Mesenchymal stem cell (in vitro differentiated cells and primary cell): ENCODE results near the gene PTPRG.

ENCODE experiments used
- DNase-seq: peaks from one replicate; pipeline ENCODE4 v3.0.0-alpha.2; 2013
- H2AFZ ChIP-seq: one replicate; pipeline ENCODE4 v1.6.1; 2013; ENCODE audit warnings: low read depth, mild to moderate bottlenecking, control low read depth, inconsistent platforms, low read length, moderate library complexity
- H2AK5ac ChIP-seq: 2 replicates; pipeline ENCODE4 v1.6.1; 2013; ENCODE audit warnings: low read length, moderate library complexity, mild to moderate bottlenecking, inconsistent platforms; ENCODE audit not compliant: severe bottlenecking
- H2BK120ac ChIP-seq: one replicate; pipeline ENCODE4 v1.6.1; 2013; ENCODE audit warnings: low read depth, mild to moderate bottlenecking, inconsistent platforms, low read length, moderate library complexity
- H2BK12ac ChIP-seq, 2 experiments: one replicate each; pipeline ENCODE4 v1.6.1; 2013; ENCODE audit warnings: inconsistent platforms in 2 of 2, low read length in 2 of 2, mild to moderate bottlenecking in 2 of 2, moderate library complexity in 2 of 2, control low read depth in 1 of 2
- H2BK15ac ChIP-seq: one replicate; pipeline ENCODE4 v1.6.1; 2013; ENCODE audit warnings: mild to moderate bottlenecking, low read depth, inconsistent platforms; ENCODE audit not compliant: poor library complexity, severe bottlenecking
- H2BK5ac ChIP-seq: 2 replicates; pipeline ENCODE4 v1.6.1; 2013; ENCODE audit warnings: low read depth, mild to moderate bottlenecking, low read length, control low read depth, inconsistent platforms; ENCODE audit not compliant: poor library complexity, severe bottlenecking
- H3K14ac ChIP-seq, 2 experiments: one replicate each; pipeline ENCODE4 v1.6.1; 2013; ENCODE audit warnings: inconsistent platforms in 2 of 2, low read length in 2 of 2, control low read depth in 1 of 2, mild to moderate bottlenecking in 1 of 2, moderate library complexity in 1 of 2
- H3K18ac ChIP-seq, 2 experiments: one replicate each; pipeline ENCODE4 v1.6.1; 2013; ENCODE audit warnings: inconsistent platforms in 2 of 2, low read length in 2 of 2, control low read depth in 1 of 2, low read depth in 1 of 2, mild to moderate bottlenecking in 1 of 2
- H3K23ac ChIP-seq, 2 experiments: one replicate each; pipeline ENCODE4 v1.6.1; 2013; ENCODE audit warnings: inconsistent platforms in 2 of 2, low read length in 2 of 2, mild to moderate bottlenecking in 2 of 2, moderate library complexity in 2 of 2, control low read depth in 1 of 2
- H3K27ac ChIP-seq: 2 replicates; pipeline ENCODE4 v1.5.1; 2013; ENCODE audit warnings: mild to moderate bottlenecking, moderate library complexity, low read length, control low read depth, inconsistent platforms; ENCODE audit not compliant: poor library complexity, severe bottlenecking
- H3K27me3 ChIP-seq, 2 experiments: 2 replicates each; pipeline versions ENCODE4 v1.6.1 to v1.7.0; 2013; ENCODE audit warnings: low read length in 2 of 2, mild to moderate bottlenecking in 2 of 2, moderate library complexity in 2 of 2, control low read depth in 1 of 2, inconsistent platforms in 1 of 2; ENCODE audit not compliant: control insufficient read depth in 1 of 2, insufficient read depth in 1 of 2
- H3K36me3 ChIP-seq, 2 experiments: 2 replicates each; pipeline versions ENCODE4 v1.6.1 to v1.7.0; 2013; ENCODE audit warnings: low read length in 2 of 2, control low read depth in 1 of 2, inconsistent platforms in 1 of 2, low read depth in 1 of 2, mild to moderate bottlenecking in 1 of 2; ENCODE audit not compliant: insufficient read depth in 2 of 2, control insufficient read depth in 1 of 2
- H3K4ac ChIP-seq, 2 experiments: one replicate each; pipeline ENCODE4 v1.6.1; 2013; ENCODE audit warnings: inconsistent platforms in 2 of 2, low read length in 2 of 2, mild to moderate bottlenecking in 2 of 2, moderate library complexity in 2 of 2, control low read depth in 1 of 2, low read depth in 1 of 2
- H3K4me1 ChIP-seq: 2 replicates; pipeline ENCODE4 v1.6.1; 2013; ENCODE audit warnings: low read depth, low read length, control low read depth; ENCODE audit not compliant: control insufficient read depth, insufficient read depth
- H3K4me2 ChIP-seq: 2 replicates; pipeline ENCODE4 v1.6.1; 2013; ENCODE audit warnings: low read length, mild to moderate bottlenecking, inconsistent platforms; ENCODE audit not compliant: poor library complexity, severe bottlenecking
- H3K4me3 ChIP-seq, 2 experiments: 2 replicates each; pipeline versions ENCODE4 v1.5.1 to v1.7.0; 2013; ENCODE audit warnings: low read length in 2 of 2, mild to moderate bottlenecking in 2 of 2, control low read depth in 1 of 2, low read depth in 1 of 2; ENCODE audit not compliant: insufficient read depth in 1 of 2
- H3K79me1 ChIP-seq: replicated peaks from 2 replicates; pipeline ENCODE4 v1.6.1; 2013; ENCODE audit warnings: mild to moderate bottlenecking, control low read depth, low read length, inconsistent platforms; ENCODE audit not compliant: poor library complexity, severe bottlenecking
- H3K9ac ChIP-seq: 2 replicates; pipeline ENCODE4 v1.7.0; 2013; ENCODE audit warnings: mild to moderate bottlenecking, low read length, moderate library complexity
- H3K9me3 ChIP-seq: 2 replicates; pipeline ENCODE4 v1.7.0; 2013; ENCODE audit warnings: mild to moderate bottlenecking, low read length; ENCODE audit not compliant: control insufficient read depth
- H4K8ac ChIP-seq: one replicate; pipeline ENCODE4 v1.6.1; 2013; ENCODE audit warnings: inconsistent platforms, mild to moderate bottlenecking, low read length, moderate library complexity
- H4K91ac ChIP-seq: one replicate; pipeline ENCODE4 v1.6.1; 2013; ENCODE audit warnings: mild to moderate bottlenecking, low read length, inconsistent platforms
- WGBS: methylation state at CpG from one replicate; pipeline ENCODE4 v1.1.7; 2013; ENCODE audit warnings: mixed read lengths; 5-methylcytosine and 5-hydroxymethylcytosine counted together

The PTPRG gene

DNA sequence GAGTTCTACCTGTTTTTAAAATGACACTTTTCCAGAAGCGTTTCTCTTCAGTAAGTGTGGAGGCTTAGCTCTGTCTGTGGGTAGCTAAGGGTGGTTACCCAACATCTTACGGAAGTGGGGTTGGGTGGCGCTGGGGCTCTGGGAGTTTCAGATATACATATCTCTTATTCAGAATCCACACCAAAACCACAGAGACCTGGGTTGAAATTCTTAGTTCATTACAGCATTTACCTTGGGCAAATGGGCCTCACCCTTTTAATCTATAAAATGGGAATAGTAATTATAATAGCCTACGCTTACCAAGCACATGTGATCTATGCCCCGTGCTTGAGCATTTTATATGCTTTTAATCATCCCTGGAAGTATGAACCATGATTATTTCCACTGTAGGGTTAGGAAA lies 9.4 kb downstream of the PTPRG start:
- Histone ChIP-seq H3K79me1 (peaks cover 49% of the 10 kb centered on the region), H3K18ac (no peak overlapping the region), H3K9ac (peak overlapping the region; percentile 2), H2BK120ac (no peak overlapping the region), H3K27ac (no peak overlapping the region), H3K4ac (no peak overlapping the region), H2AK5ac (peak overlapping the region; percentile 47), H2BK5ac (no peak overlapping the region), H2BK15ac (peak overlapping the region; percentile 20), H3K4me3 (no peak overlapping the region), H3K4me2 (no peak overlapping the region), H3K36me3 (no peaks in the 10 kb centered on the region), H2AFZ (no peak overlapping the region), H4K91ac (no peak overlapping the region), H3K14ac (no peak overlapping the region), H3K9me3 (peaks cover 5% of the 10 kb centered on the region), H3K23ac (no peak overlapping the region), H3K4me1 (no peaks in the 10 kb centered on the region), H4K8ac (no peak overlapping the region), H2BK12ac (no peak overlapping the region), H3K27me3 (no peaks in the 10 kb centered on the region)
- no peak for DNase-seq
- WGBS = 89% methylated on average over 3 of the region's 5 CpGs

GRCh38 chr3:61571516-61572336 lies 10.4 kb downstream of the PTPRG start:
- no peak overlapping the region for H2BK15ac ChIP-seq
- H3K4ac ChIP-seq = no peak overlapping the region
- H3K9me3 ChIP-seq = peaks cover 5% of the 10 kb centered on the region
- no peak overlapping the region for H3K23ac ChIP-seq
- H2AFZ ChIP-seq = no peak overlapping the region
- no peak overlapping the region for H2BK12ac ChIP-seq
- no peak overlapping the region for H4K8ac ChIP-seq
- H3K4me3 ChIP-seq = peak overlapping the region in 1 of 2 experiments; percentile 27
- H3K27ac ChIP-seq = no peak overlapping the region
- H3K18ac ChIP-seq = no peak overlapping the region
- no peak overlapping the region for H3K14ac ChIP-seq
- no peaks in the 10 kb centered on the region for H3K4me1 ChIP-seq
- H2AK5ac ChIP-seq = no peak overlapping the region
- no peaks in the 10 kb centered on the region for H3K27me3 ChIP-seq
- no peak overlapping the region for H3K4me2 ChIP-seq
- peaks cover 49% of the 10 kb centered on the region for H3K79me1 ChIP-seq
- no peaks in the 10 kb centered on the region for H3K36me3 ChIP-seq
- peak overlapping the region; percentile 44 for H3K9ac ChIP-seq
- no peak overlapping the region for H2BK120ac ChIP-seq
- no peak overlapping the region for H4K91ac ChIP-seq
- no peak overlapping the region for H2BK5ac ChIP-seq
- DNase-seq = no peak
- WGBS = 94% methylated on average over 4 of the region's 5 CpGs

GRCh38 chr3:61572879-61573278 lies 11.5 kb downstream of the PTPRG start:
- no peak overlapping the region for H3K4ac ChIP-seq
- H3K23ac ChIP-seq = no peak overlapping the region
- no peak overlapping the region for H2BK120ac ChIP-seq
- H4K8ac ChIP-seq = no peak overlapping the region
- H3K27ac ChIP-seq = no peak overlapping the region
- H2AK5ac ChIP-seq = no peak overlapping the region
- H3K4me1 ChIP-seq = no peaks in the 10 kb centered on the region
- no peak overlapping the region for H3K4me3 ChIP-seq
- 92% methylated on average over 5 of the region's 5 CpGs for WGBS
- no peak overlapping the region for H2BK5ac ChIP-seq
- H3K9ac ChIP-seq = no peak overlapping the region
- no peak overlapping the region for H2BK15ac ChIP-seq
- no peak overlapping the region for H4K91ac ChIP-seq
- H2AFZ ChIP-seq = no peak overlapping the region
- peaks cover 5% of the 10 kb centered on the region for H3K9me3 ChIP-seq
- H3K27me3 ChIP-seq = no peaks in the 10 kb centered on the region
- peaks cover 40% of the 10 kb centered on the region for H3K79me1 ChIP-seq
- H3K18ac ChIP-seq = no peak overlapping the region
- H3K4me2 ChIP-seq = no peak overlapping the region
- no peak overlapping the region for H3K14ac ChIP-seq
- no peak for DNase-seq
- no peaks in the 10 kb centered on the region for H3K36me3 ChIP-seq
- no peak overlapping the region for H2BK12ac ChIP-seq

DNA sequence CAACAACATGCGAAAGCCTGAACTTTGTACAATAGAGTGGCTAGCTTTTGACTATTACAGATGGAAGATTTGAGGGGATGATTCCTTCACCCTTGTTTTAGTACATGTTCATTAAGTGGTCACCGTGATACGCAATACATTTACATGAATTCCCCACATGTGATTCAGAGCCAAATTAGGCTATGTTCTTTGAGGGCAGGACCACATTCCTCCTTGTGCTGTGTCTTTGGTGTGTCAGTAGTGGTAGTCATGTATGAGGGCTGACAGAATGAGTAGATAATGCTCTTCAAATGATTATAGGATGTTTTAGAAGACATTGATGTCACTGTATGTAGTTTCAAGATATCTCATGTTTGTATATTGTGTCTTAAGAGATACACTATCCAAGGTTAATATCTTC lies 12.1 kb downstream of the PTPRG start:
- peaks cover 5% of the 10 kb centered on the region for H3K9me3 ChIP-seq
- no peaks in the 10 kb centered on the region for H3K4me1 ChIP-seq
- H3K79me1 ChIP-seq = peaks cover 42% of the 10 kb centered on the region
- no peaks in the 10 kb centered on the region for H3K27me3 ChIP-seq
- H2BK120ac ChIP-seq = no peak overlapping the region
- H3K4me3 ChIP-seq = no peak overlapping the region
- H2AK5ac ChIP-seq = no peak overlapping the region
- WGBS = 100% methylated on average over 2 of the region's 3 CpGs
- no peak overlapping the region for H2BK12ac ChIP-seq
- H2BK5ac ChIP-seq = no peak overlapping the region
- H3K36me3 ChIP-seq = no peaks in the 10 kb centered on the region
- no peak overlapping the region for H3K4me2 ChIP-seq
- no peak overlapping the region for H2AFZ ChIP-seq
- H3K14ac ChIP-seq = no peak overlapping the region
- H4K8ac ChIP-seq = no peak overlapping the region
- no peak overlapping the region for H3K18ac ChIP-seq
- H3K27ac ChIP-seq = no peak overlapping the region
- no peak for DNase-seq
- no peak overlapping the region for H4K91ac ChIP-seq
- H3K4ac ChIP-seq = no peak overlapping the region
- H3K23ac ChIP-seq = no peak overlapping the region
- H3K9ac ChIP-seq = no peak overlapping the region
- no peak overlapping the region for H2BK15ac ChIP-seq
